Natural killer cell treated with Interleukin-12 subunit alpha and Interleukin-12 subunit beta and Interleukin-15 and Interleukin-18, amount 100 ng/mL, for 72 hours (primary cell): Measurements from ENCODE around the gene DLG2. TPM values are rescaled to one million over a fixed set of nuclear protein-coding genes. Genes with fewer than 3 reads are reported as not detected.

Experiments used
- ATAC-seq, 2 donors: fragments of 150-1000 bp; cut with Tn5 transposase in 1 of 2; sonication (Bioruptor Pico), chemical (Tn5 transposase) in 1 of 2; 2 replicates each; pipeline ENCODE4 v1.10.0; 2021
- DNase-seq: peaks from one replicate; pipeline ENCODE4 v3.0.0; 2022; ENCODE audit warnings: low spot score
- H3K27ac Mint-ChIP-seq, 2 donors: 1 replicate in 1 of 2; 2 replicates in 1 of 2; pipeline ENCODE4 v1.8.0; 2022; ENCODE audit warnings: mixed read lengths in 2 of 2, mild to moderate bottlenecking in 1 of 2, moderate library complexity in 1 of 2
- H3K27me3 Mint-ChIP-seq, 2 donors: 1 replicate in 1 of 2; 2 replicates in 1 of 2; pipeline ENCODE4 v1.8.0; 2022; ENCODE audit warnings: mixed read lengths in 2 of 2
- H3K36me3 Mint-ChIP-seq: one replicate; pipeline ENCODE4 v1.8.0; 2022; ENCODE audit warnings: mixed read lengths
- H3K4me1 Mint-ChIP-seq, 2 donors: 1 replicate in 1 of 2; 2 replicates in 1 of 2; pipeline ENCODE4 v1.8.0; 2022; ENCODE audit warnings: low read depth in 2 of 2, mixed read lengths in 2 of 2, mild to moderate bottlenecking in 1 of 2
- H3K4me3 Mint-ChIP-seq: one replicate; pipeline ENCODE4 v1.8.0; 2022; ENCODE audit warnings: mixed read lengths
- H3K9me3 Mint-ChIP-seq: 2 replicates; pipeline ENCODE4 v1.8.0; 2022; ENCODE audit warnings: mixed read lengths
- total RNA-seq, 2 donors: library from RNA; stranded (reverse); gene quantifications; one replicate each; pipeline ENCODE4 v1.2.3, GENCODE V29; 2022

The DLG2 gene
- total RNA-seq, 2 donors from 2014 or later, result 1.1 to 1.7 TPM

- no peaks in the 10 kb centered on the region for H3K4me1 Mint-ChIP-seq
- H3K36me3 Mint-ChIP-seq, result no peaks in the 10 kb centered on the region
- no peaks in the 10 kb centered on the region for H3K27me3 Mint-ChIP-seq
- peaks cover 3% of the 10 kb centered on the region for H3K9me3 Mint-ChIP-seq
- H3K4me3 Mint-ChIP-seq, result no peak overlapping the region
- DNase-seq, result no peak
- no peak for ATAC-seq
- H3K27ac Mint-ChIP-seq, result no peak overlapping the region
Observed at GRCh38 chr11:83639995-83640758, 1987.0 kb downstream of the DLG2 start.

DNA sequence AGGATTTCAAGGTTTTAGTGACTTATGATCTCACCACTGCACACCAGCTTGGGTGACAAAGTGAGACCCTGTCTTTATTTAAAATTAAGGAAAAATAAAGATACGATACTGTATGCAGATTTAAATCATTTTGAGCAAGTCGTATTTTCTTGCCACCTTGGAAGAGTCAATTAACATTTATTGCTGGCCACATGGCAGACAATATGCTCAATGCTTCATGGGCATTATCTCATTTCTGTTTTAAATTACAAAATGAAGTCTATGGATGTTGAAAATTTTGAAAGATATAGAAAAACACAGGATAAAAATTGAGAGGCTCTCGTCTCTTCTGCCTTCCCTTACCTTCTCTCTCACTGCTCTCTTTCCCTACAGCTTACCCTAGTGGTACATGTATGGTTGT is 1992.0 kb downstream of the DLG2 start:
- Mint-ChIP-seq H3K9me3 (no peaks in the 10 kb centered on the region), H3K4me3 (no peak overlapping the region), H3K36me3 (no peaks in the 10 kb centered on the region), H3K4me1 (no peaks in the 10 kb centered on the region), H3K27ac (no peak overlapping the region), H3K27me3 (peaks cover 0 to 7% of the 10 kb centered on the region in 2 donors)
- no peak for DNase-seq
- ATAC-seq, result no peak

GRCh38 chr11:83630211-83630610 is 1996.9 kb downstream of the DLG2 start:
- Mint-ChIP-seq H3K36me3 (no peaks in the 10 kb centered on the region), H3K27me3 (peaks cover 0 to 7% of the 10 kb centered on the region in 2 donors), H3K4me3 (no peak overlapping the region), H3K9me3 (peaks cover 5% of the 10 kb centered on the region), H3K27ac (no peak overlapping the region), H3K4me1 (no peaks in the 10 kb centered on the region)
- ATAC-seq (no peak), DNase-seq (no peak)

DNA sequence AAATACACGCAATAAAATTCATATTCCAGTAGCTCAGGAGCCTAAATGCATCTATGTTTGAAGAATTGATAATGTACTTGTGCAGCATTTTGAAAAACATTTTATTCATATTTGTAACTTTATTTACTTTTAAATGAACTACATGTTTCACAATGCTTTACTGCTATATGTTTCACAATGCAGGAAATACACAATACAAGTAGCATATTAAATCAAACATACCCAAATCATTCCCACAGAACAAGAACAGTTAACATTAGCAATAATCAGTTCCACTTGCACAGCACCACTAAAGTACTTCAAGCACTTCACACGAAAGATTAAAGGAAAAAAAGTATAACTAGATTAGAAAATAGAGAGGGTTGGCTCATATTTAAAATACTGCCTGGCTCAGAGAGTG is 1997.4 kb downstream of the DLG2 start:
- H3K36me3 Mint-ChIP-seq, result no peaks in the 10 kb centered on the region
- no peak overlapping the region for H3K27ac Mint-ChIP-seq
- DNase-seq (no peak), ATAC-seq (no peak)
- H3K9me3 Mint-ChIP-seq, result peaks cover 5% of the 10 kb centered on the region
- H3K4me1 Mint-ChIP-seq, result no peaks in the 10 kb centered on the region
- H3K27me3 Mint-ChIP-seq, result peaks cover 0 to 7% of the 10 kb centered on the region in 2 donors
- H3K4me3 Mint-ChIP-seq, result no peak overlapping the region

DNA sequence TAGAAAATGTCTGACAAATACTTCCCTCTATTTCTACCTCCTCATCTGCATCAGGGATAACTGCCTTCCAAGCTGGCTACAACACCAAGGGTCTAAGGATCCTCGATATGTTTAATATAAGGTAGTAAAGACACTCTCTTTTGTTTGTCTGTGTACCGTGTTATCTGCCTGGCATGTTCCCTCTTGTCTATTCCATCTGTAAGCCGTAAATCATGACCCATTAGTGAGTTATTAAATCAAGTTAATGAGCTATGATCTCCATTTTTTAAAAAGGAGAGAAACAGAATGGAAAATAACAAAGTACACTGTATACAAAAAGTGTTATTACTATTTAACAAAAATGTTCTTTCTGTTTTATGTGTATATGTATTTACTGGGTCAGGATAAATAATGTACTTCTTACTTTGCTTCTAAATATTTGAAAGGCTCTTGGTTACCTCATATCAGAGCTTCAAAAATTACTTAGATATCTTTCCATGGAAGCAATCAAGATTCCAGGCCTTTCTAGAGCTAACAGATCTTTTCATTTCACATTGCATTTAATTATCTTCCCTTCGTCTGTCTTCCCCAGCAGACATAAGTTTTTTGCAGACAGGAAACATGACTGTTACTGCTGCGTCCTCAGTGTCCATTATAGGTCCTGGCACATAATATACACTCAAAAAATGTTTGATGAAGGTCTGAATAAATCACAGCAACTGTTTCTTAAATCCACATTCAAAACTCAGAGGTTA is 1998.4 kb downstream of the DLG2 start:
- H3K27ac Mint-ChIP-seq, result no peak overlapping the region
- no peaks in the 10 kb centered on the region for H3K4me1 Mint-ChIP-seq
- ATAC-seq (no peak), DNase-seq (no peak)
- peaks cover 7% of the 10 kb centered on the region for H3K9me3 Mint-ChIP-seq
- H3K4me3 Mint-ChIP-seq, result no peak overlapping the region
- H3K36me3 Mint-ChIP-seq, result no peaks in the 10 kb centered on the region
- peaks cover 0 to 7% of the 10 kb centered on the region in 2 donors for H3K27me3 Mint-ChIP-seq

DNA sequence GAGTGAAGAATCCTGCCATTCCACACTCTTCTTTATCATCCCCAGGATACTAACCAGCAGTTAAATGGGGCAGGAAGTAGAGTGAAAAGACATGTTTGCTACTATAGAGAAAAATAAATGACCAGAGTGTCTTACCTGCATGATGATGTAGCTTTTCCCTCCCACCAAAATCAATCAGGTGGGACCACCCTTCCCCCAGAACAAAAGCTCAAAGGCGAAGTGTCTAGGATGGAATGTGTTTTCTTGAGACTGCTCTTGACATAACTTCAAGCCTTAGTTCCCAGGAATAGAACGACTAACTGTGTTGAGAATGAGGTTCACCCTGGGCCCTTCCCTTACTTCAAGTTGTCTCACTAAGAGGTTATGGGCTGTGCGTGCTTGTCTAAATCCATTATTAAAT is 2001.8 kb downstream of the DLG2 start:
- H3K27ac Mint-ChIP-seq, result no peak overlapping the region
- no peaks in the 10 kb centered on the region for H3K4me1 Mint-ChIP-seq
- ATAC-seq, result no peak
- peaks cover 8% of the 10 kb centered on the region for H3K9me3 Mint-ChIP-seq
- H3K27me3 Mint-ChIP-seq, result no peaks in the 10 kb centered on the region
- DNase-seq, result no peak
- H3K4me3 Mint-ChIP-seq, result no peak overlapping the region
- no peaks in the 10 kb centered on the region for H3K36me3 Mint-ChIP-seq

DNA sequence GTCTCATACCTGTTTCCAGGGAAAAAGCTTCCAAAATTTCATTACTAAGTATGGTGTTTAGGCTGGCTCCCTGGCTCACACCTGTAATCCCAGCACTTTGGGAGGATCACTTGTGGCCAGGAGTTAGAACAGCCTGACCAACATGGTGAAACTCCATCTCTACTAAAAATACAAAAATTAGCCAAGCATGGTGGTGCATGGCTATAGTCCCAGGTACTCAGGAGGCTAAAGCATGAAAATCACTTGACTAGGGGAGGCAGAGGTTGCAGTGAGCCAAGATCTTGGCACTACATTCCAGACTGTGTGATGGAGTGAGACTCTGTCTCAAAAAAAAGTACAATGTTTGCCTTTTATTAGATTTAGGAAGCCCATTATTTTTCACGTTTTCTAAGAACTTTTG is 2009.5 kb downstream of the DLG2 start:
- no peak for DNase-seq
- no peaks in the 10 kb centered on the region for H3K9me3 Mint-ChIP-seq
- no peak overlapping the region for H3K4me3 Mint-ChIP-seq
- no peak overlapping the region for H3K27ac Mint-ChIP-seq
- no peaks in the 10 kb centered on the region for H3K36me3 Mint-ChIP-seq
- H3K4me1 Mint-ChIP-seq, result no peaks in the 10 kb centered on the region
- ATAC-seq, result no peak
- no peaks in the 10 kb centered on the region for H3K27me3 Mint-ChIP-seq

- DNase-seq (no peak), ATAC-seq (no peak)
- Mint-ChIP-seq H3K27me3 (no peaks in the 10 kb centered on the region), H3K4me1 (no peaks in the 10 kb centered on the region), H3K9me3 (no peaks in the 10 kb centered on the region), H3K36me3 (no peaks in the 10 kb centered on the region), H3K27ac (no peak overlapping the region), H3K4me3 (no peak overlapping the region)
Observed at GRCh38 chr11:83613767-83614121, 2013.4 kb downstream of the DLG2 start.

DNA sequence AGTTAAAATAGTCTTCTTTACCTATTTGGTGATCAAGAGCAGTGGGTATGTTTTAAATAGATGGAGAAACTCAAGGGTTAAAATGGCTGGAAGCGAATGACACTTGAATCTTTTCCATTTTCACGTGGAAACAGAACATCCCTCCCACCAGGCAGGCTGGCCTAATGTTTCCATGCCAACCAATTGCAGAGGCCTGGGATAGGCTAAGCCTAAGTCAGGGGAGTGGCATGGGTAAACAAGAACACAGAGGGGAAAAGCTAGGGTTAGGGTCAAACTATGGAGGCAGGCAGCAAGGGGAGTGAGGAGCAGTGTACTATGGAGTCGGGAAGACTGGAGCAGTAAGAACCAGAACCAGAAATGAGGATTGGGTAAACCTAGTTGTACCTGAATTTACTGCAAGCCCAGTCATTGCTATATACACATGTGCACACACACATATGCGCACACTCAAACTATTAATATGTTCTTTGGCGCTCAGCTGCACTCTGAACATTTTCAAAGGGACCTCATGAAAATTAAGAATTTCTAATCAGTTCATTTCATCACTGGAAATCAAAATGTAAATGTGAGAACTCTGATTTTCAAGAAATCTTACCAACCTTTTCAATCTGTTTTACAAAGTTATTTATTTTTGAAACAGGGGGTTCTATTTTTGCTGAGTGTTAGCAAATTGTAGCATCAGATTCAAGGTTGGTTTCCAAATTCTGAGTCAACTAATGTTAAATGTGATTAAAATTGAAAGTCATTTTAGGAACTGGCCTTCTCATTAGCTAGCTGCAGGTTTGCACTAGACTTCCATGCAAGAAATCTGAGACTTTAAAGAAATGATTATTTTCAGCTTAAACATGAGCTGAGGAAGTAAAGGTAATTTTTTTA is 2014.0 kb downstream of the DLG2 start:
- Mint-ChIP-seq H3K36me3 (no peaks in the 10 kb centered on the region), H3K9me3 (peaks cover 2% of the 10 kb centered on the region), H3K4me3 (no peak overlapping the region), H3K27ac (no peak overlapping the region), H3K27me3 (no peaks in the 10 kb centered on the region), H3K4me1 (no peaks in the 10 kb centered on the region)
- DNase-seq, result no peak
- ATAC-seq, result no peak

DNA sequence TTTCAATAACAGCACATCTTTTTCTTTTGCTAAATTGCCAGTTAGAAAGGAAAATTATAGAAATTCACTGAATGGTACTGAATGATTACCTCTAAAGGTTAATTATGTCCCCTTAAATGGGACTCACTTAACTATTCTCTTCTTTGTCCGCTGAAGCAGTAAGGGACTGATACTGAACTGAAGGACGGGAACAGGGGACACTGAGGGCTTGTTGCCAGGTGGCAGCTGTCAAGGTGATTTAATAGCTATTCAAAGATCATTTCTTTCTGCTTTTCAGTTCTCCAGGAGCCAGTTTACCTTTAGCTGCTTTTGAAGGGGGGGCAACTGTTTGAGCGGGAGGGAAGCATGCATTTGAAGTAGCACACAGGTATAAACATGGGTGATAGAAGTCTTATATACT is 2015.5 kb downstream of the DLG2 start:
- H3K9me3 Mint-ChIP-seq, result peaks cover 2% of the 10 kb centered on the region
- H3K36me3 Mint-ChIP-seq, result no peaks in the 10 kb centered on the region
- no peaks in the 10 kb centered on the region for H3K27me3 Mint-ChIP-seq
- DNase-seq (no peak), ATAC-seq (no peak)
- no peaks in the 10 kb centered on the region for H3K4me1 Mint-ChIP-seq
- H3K27ac Mint-ChIP-seq, result no peak overlapping the region
- H3K4me3 Mint-ChIP-seq, result no peak overlapping the region

- no peaks in the 10 kb centered on the region for H3K27me3 Mint-ChIP-seq
- H3K27ac Mint-ChIP-seq, result no peak overlapping the region
- peaks cover 2% of the 10 kb centered on the region for H3K9me3 Mint-ChIP-seq
- DNase-seq (no peak), ATAC-seq (no peak)
- H3K4me3 Mint-ChIP-seq, result no peak overlapping the region
- no peaks in the 10 kb centered on the region for H3K36me3 Mint-ChIP-seq
- H3K4me1 Mint-ChIP-seq, result no peaks in the 10 kb centered on the region
Observed at GRCh38 chr11:83611031-83611430, 2016.1 kb downstream of the DLG2 start.

DNA sequence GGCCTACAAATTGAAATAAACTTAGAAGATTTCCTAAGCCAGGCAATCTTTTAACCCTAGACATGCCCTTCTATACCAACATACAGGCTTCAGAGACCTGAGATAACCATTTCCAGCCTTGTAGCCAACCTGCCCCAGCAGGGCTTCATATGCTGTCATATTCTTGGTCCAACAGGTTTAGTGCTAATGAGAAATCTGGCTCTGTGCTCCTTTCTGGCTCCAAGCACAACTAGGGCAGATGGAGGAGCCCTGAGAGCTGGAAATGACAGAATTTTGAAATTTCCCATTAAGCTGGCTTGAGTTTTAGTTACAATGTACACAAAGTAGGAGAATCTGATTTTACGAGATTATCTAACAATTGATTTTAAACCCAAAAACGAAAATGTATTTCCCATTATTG is 2018.0 kb downstream of the DLG2 start:
- no peak for DNase-seq
- Mint-ChIP-seq H3K4me3 (no peak overlapping the region), H3K4me1 (no peaks in the 10 kb centered on the region), H3K27me3 (no peaks in the 10 kb centered on the region), H3K27ac (no peak overlapping the region), H3K36me3 (no peaks in the 10 kb centered on the region), H3K9me3 (peaks cover 2% of the 10 kb centered on the region)
- ATAC-seq, result no peak

DNA sequence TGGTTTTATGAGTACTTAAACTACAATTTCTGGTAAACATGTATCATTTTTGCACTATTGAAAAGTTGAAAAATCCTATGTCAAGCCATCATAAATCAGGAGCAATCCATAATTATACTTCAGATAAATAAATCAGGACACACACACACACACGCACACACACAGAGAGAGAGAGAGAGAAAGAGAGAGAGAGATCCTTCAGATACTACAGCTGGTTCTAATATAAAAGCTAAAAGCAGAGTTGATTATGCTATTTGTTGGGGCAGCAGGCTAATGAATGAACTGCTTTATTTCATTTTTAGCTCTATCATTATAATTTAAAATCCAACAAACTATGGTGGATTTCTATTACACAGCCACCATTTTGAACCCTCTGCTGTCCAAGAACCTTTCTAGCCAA is 2018.6 kb downstream of the DLG2 start:
- H3K4me3 Mint-ChIP-seq, result no peak overlapping the region

More for the DNA sequence above, 2018.6 kb downstream of the DLG2 start:
- no peaks in the 10 kb centered on the region for H3K36me3 Mint-ChIP-seq
- ATAC-seq (no peak), DNase-seq (no peak)
- H3K27ac Mint-ChIP-seq, result no peak overlapping the region
- no peaks in the 10 kb centered on the region for H3K27me3 Mint-ChIP-seq
- no peaks in the 10 kb centered on the region for H3K4me1 Mint-ChIP-seq
- H3K9me3 Mint-ChIP-seq, result peaks cover 2% of the 10 kb centered on the region
